Measurements from ENCODE around the gene CERK. TPM values are rescaled to one million over a fixed set of nuclear protein-coding genes. Genes with fewer than 3 reads are reported as not detected.

Gene CERK
- total and polyA plus RNA-seq, 2 of the 13 experiments (the other 11 are each of a cell fraction or from before 2014, with no cell fraction given) = 40.3 to 41.9 TPM

DNA sequence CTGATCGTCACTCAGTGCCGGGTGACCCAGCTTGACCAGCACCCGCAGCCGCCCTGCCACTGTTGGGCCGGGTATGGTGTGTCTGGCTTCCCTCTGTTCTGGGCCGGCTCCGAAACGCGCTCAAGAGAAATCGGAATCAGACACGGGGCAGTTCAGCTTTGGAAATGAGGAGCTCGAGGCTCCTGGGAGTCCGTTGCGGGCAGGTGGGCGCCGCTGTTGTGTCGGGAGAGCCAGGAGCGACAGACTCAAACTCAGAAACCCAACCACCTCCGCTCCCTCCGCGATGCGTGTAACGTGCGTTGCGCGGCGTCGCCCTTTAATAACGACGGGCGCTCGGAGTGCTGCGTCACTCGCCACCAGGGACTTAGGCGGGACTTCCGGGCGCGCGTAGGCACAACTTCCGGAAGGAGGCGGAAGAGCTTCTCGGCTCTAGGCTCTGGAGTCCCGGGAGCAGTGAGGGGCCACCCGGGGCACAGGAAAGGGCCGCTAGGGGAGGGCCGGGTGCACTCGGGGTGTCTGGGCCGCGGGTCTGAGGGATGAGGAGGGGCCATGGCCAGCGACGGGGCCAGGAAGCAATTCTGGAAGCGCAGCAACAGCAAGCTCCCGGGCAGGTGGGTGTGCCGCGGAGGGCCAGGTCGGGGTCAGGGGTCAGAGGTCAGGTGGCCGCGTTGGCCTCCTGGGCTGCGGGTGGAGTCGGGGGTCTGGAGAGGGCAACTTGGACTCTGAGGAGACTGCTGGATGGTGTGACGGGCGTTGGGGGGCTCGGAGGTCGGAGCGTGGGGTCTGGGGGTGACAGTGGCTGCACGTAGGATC, 24.4 kb upstream of the CERK start, which contains the start of gene TBC1D22A (continued):
- TF ChIP-seq, protein P1, sequence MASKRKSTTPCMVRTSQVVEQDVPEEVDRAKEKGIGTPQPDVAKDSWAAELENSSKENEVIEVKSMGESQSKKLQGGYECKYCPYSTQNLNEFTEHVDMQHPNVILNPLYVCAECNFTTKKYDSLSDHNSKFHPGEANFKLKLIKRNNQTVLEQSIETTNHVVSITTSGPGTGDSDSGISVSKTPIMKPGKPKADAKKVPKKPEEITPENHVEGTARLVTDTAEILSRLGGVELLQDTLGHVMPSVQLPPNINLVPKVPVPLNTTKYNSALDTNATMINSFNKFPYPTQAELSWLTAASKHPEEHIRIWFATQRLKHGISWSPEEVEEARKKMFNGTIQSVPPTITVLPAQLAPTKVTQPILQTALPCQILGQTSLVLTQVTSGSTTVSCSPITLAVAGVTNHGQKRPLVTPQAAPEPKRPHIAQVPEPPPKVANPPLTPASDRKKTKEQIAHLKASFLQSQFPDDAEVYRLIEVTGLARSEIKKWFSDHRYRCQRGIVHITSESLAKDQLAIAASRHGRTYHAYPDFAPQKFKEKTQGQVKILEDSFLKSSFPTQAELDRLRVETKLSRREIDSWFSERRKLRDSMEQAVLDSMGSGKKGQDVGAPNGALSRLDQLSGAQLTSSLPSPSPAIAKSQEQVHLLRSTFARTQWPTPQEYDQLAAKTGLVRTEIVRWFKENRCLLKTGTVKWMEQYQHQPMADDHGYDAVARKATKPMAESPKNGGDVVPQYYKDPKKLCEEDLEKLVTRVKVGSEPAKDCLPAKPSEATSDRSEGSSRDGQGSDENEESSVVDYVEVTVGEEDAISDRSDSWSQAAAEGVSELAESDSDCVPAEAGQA (IDR thresholded peaks at IDR 0.05; ENCODE audit: low read depth) = peak; percentile 91
- TF ChIP-seq, protein P1 (CRISPR knock-in tag; IDR thresholded peaks at IDR 0.05; ENCODE audit: borderline replicate concordance) = no peak
- TF ChIP-seq ZNF496 (CRISPR knock-in tag; IDR thresholded peaks at IDR 0.05; ENCODE audit: insufficient replicate concordance) = no peak
- peak; percentile 97 for TF ChIP-seq PHF20 (CRISPR knock-in tag; IDR thresholded peaks at IDR 0.05)
- 0 out of 2 replicates have a peak, but pooled peaks have one; percentile 68 for TF ChIP-seq ZNF431 (CRISPR knock-in tag; IDR thresholded peaks at IDR 0.05; ENCODE audit: borderline replicate concordance, low read depth)
- TF ChIP-seq TBL1XR1 (IDR thresholded peaks at IDR 0.05; ENCODE audit: borderline replicate concordance, low read length, partially characterized antibody) = peak; percentile 30
- TF ChIP-seq ZFY (CRISPR knock-in tag; IDR thresholded peaks at IDR 0.05) = peak; percentile 86
- no peak; the same call in 1 of the 2 replicates for TF ChIP-seq ETV5 (CRISPR knock-in tag; IDR thresholded peaks at IDR 0.05; ENCODE audit: borderline replicate concordance)
- peak; percentile 69 for TF ChIP-seq BHLHE40 (IDR thresholded peaks at IDR 0.05; ENCODE audit: low read length)
- TF ChIP-seq PCBP1 (IDR thresholded peaks at IDR 0.05; ENCODE audit: borderline replicate concordance, low read depth, low read length) = peak; percentile 91
- peak; percentile 97; the same call in 1 of the 2 replicates for TF ChIP-seq ZNF788 (CRISPR knock-in tag; IDR thresholded peaks at IDR 0.05; ENCODE audit: borderline replicate concordance)
- peak; percentile 78 for TF ChIP-seq ARNT2 (CRISPR knock-in tag; IDR thresholded peaks at IDR 0.05; ENCODE audit: low read depth)
- TF ChIP-seq ZNF772 (CRISPR knock-in tag; IDR thresholded peaks at IDR 0.05) = peak; percentile 94
- peak; percentile 96 for TF ChIP-seq FOXC1 (CRISPR knock-in tag; IDR thresholded peaks at IDR 0.05; ENCODE audit: borderline replicate concordance)
- TF ChIP-seq, protein P2, sequence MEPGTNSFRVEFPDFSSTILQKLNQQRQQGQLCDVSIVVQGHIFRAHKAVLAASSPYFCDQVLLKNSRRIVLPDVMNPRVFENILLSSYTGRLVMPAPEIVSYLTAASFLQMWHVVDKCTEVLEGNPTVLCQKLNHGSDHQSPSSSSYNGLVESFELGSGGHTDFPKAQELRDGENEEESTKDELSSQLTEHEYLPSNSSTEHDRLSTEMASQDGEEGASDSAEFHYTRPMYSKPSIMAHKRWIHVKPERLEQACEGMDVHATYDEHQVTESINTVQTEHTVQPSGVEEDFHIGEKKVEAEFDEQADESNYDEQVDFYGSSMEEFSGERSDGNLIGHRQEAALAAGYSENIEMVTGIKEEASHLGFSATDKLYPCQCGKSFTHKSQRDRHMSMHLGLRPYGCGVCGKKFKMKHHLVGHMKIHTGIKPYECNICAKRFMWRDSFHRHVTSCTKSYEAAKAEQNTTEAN (CRISPR knock-in tag; conservative IDR thresholded peaks at IDR 0.05) = no peak
- no peak for TF ChIP-seq CEBPB (IDR thresholded peaks at IDR 0.05; ENCODE audit: borderline replicate concordance, low read depth, low read length)
- TF ChIP-seq SAP130 (CRISPR knock-in tag; IDR thresholded peaks at IDR 0.05; ENCODE audit: low read depth) = peak; percentile 99
- TF ChIP-seq, protein P3, sequence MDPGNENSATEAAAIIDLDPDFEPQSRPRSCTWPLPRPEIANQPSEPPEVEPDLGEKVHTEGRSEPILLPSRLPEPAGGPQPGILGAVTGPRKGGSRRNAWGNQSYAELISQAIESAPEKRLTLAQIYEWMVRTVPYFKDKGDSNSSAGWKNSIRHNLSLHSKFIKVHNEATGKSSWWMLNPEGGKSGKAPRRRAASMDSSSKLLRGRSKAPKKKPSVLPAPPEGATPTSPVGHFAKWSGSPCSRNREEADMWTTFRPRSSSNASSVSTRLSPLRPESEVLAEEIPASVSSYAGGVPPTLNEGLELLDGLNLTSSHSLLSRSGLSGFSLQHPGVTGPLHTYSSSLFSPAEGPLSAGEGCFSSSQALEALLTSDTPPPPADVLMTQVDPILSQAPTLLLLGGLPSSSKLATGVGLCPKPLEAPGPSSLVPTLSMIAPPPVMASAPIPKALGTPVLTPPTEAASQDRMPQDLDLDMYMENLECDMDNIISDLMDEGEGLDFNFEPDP (CRISPR knock-in tag; conservative IDR thresholded peaks at IDR 0.05) = 0 out of 2 replicates have a peak, but pooled peaks have one; percentile 68

Measured in HepG2 (cell line).